SK-N-SH treated with all-trans-retinoic acid at 6 μM for 48 hours (cell line): ENCODE data around the gene PALLD.

Source experiments
- ATAC-seq: fragments of 200-7000 bp; cut with Tn5 transposase; 3 replicates; pipeline ENCODE4 v1.9.1; 2020; ENCODE audit warnings: mild to moderate bottlenecking, moderate library complexity
- ARNTL ChIP-seq: fragments of 450-650 bp; formaldehyde crosslinking; IDR thresholded peaks from 2 replicates; pipeline ENCODE4 v1.5.0; 2020; ENCODE audit warnings: low read depth, mild to moderate bottlenecking, moderate library complexity, borderline replicate concordance
- BACH2 ChIP-seq: fragments of 250-450 bp; sonication (Bioruptor Pico); IDR thresholded peaks from 2 replicates; pipeline ENCODE4 v1.9.0; 2021; ENCODE audit warnings: mild to moderate bottlenecking, borderline replicate concordance
- CSDC2 ChIP-seq: fragments of 250-450 bp; sonication (Bioruptor Pico); IDR thresholded peaks from 2 replicates; pipeline ENCODE4 v1.5.0; 2020; ENCODE audit warnings: mild to moderate bottlenecking, moderate library complexity
- ESRRG ChIP-seq: fragments of 250-450 bp; sonication (Bioruptor Pico); IDR thresholded peaks from 2 replicates; pipeline ENCODE4 v1.6.1; 2021; ENCODE audit warnings: mild to moderate bottlenecking
- ISL1 ChIP-seq: fragments of 250-450 bp; sonication (Bioruptor Pico); IDR thresholded peaks from 2 replicates; pipeline ENCODE4 v2.1.2; 2022; ENCODE audit warnings: mild to moderate bottlenecking, moderate library complexity
- OSR1 ChIP-seq: fragments of 250-450 bp; sonication (Bioruptor Pico); IDR thresholded peaks from 2 replicates; pipeline ENCODE4 v1.8.0; 2022; ENCODE audit warnings: moderate library complexity, mild to moderate bottlenecking, inconsistent platforms
- PPARA ChIP-seq: fragments of 250-450 bp; sonication (Bioruptor Pico); IDR thresholded peaks from 2 replicates; pipeline ENCODE4 v1.5.0; 2020; ENCODE audit warnings: mild to moderate bottlenecking, borderline replicate concordance
- RARB ChIP-seq: fragments of 250-450 bp; sonication (Bioruptor Pico); IDR thresholded peaks from 2 replicates; pipeline ENCODE4 v1.8.0; 2021; ENCODE audit warnings: mild to moderate bottlenecking, moderate library complexity
- SNAI2 ChIP-seq: fragments of 250-450 bp; sonication (Bioruptor Pico); IDR thresholded peaks from 2 replicates; pipeline ENCODE4 v1.5.0; 2020; ENCODE audit warnings: mild to moderate bottlenecking, moderate library complexity
- TCF4 ChIP-seq: fragments of 250-450 bp; sonication (Bioruptor Pico); IDR thresholded peaks from 2 replicates; pipeline ENCODE4 v1.8.0; 2021; ENCODE audit warnings: mild to moderate bottlenecking, moderate library complexity, borderline replicate concordance
- TOX ChIP-seq: fragments of 250-450 bp; sonication (Bioruptor Pico); IDR thresholded peaks from 2 replicates; pipeline ENCODE4 v1.8.0; 2021; ENCODE audit warnings: mild to moderate bottlenecking, moderate library complexity, borderline replicate concordance
- ZC3H10 ChIP-seq: fragments of 250-450 bp; sonication (Bioruptor Pico); IDR thresholded peaks from 2 replicates; pipeline ENCODE4 v1.5.1; 2021; ENCODE audit warnings: mild to moderate bottlenecking, moderate library complexity
- ZFP3 ChIP-seq: fragments of 250-450 bp; sonication (Bioruptor Pico); IDR thresholded peaks from 2 replicates; pipeline ENCODE4 v1.5.0; 2020; ENCODE audit warnings: mild to moderate bottlenecking, moderate library complexity
- ZFP30 ChIP-seq: fragments of 450-650 bp; formaldehyde crosslinking; IDR thresholded peaks from 2 replicates; pipeline ENCODE4 v1.5.0; 2022; ENCODE audit warnings: mild to moderate bottlenecking, moderate library complexity
- ZNF565 ChIP-seq: fragments of 450-650 bp; formaldehyde crosslinking; conservative IDR thresholded peaks from 2 replicates; pipeline ENCODE4 v1.5.0; 2020; ENCODE audit warnings: low read depth, mild to moderate bottlenecking, moderate library complexity
- ZNF70 ChIP-seq: fragments of 450-650 bp; formaldehyde crosslinking; IDR thresholded peaks from 2 replicates; pipeline ENCODE4 v1.5.0; 2020; ENCODE audit warnings: mild to moderate bottlenecking, moderate library complexity
- ZNF8 ChIP-seq: fragments of 450-650 bp; formaldehyde crosslinking; IDR thresholded peaks from 2 replicates; pipeline ENCODE4 v1.5.0; 2020; ENCODE audit warnings: mild to moderate bottlenecking, moderate library complexity
- TF ChIP-seq, protein P1 (sequence below): fragments of 250-450 bp; sonication (Bioruptor Pico); IDR thresholded peaks from 2 replicates; pipeline ENCODE4 v1.5.1; 2020; ENCODE audit warnings: low read depth, mild to moderate bottlenecking, moderate library complexity
- TF ChIP-seq, protein P2 (sequence below): fragments of 250-450 bp; sonication (Bioruptor Pico); IDR thresholded peaks from 2 replicates; pipeline ENCODE4 v1.8.0; 2020; ENCODE audit warnings: mild to moderate bottlenecking, moderate library complexity, borderline replicate concordance
- TF ChIP-seq, protein P3 (sequence below): fragments of 250-450 bp; sonication (Bioruptor Pico); IDR thresholded peaks from 2 replicates; pipeline ENCODE4 v1.8.0; 2021; ENCODE audit warnings: low read depth, mild to moderate bottlenecking, moderate library complexity, borderline replicate concordance
- TF ChIP-seq, protein P4 (sequence below): fragments of 250-450 bp; sonication (Bioruptor Pico); IDR thresholded peaks from 2 replicates; pipeline ENCODE4 v1.5.1; 2021; ENCODE audit warnings: mild to moderate bottlenecking, moderate library complexity

The PALLD gene

DNA sequence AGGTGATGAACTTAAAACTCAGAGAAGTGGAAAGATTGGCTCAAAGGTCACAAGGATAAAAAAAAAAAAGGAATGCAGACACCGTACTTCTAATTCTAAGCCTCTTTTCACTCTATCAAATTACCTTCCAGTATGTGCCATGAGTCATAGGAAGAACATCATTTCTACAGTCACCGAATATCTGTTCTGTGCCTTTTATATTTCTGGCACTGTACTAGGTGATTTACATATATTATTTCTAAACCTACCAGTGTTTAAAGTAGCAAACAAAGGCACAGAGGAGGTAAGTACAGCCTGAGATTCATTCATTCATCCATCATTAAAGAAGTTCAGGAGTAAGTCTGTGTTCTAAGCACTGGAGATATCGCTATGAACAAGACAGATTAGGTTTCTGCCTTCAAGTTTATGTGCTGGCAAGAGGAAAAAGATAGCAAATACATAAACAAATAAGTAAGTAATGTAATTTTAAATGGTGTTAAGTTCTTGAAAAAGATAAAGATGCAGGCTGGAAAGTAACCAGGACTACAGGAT lies 65.3 kb downstream of the PALLD start:
- peak; percentile 73 for ATAC-seq
- TF ChIP-seq SNAI2 (CRISPR knock-in tag) (no peak), ISL1 (CRISPR knock-in tag) (peak; percentile 61; the same call in 1 of the 2 replicates)

DNA sequence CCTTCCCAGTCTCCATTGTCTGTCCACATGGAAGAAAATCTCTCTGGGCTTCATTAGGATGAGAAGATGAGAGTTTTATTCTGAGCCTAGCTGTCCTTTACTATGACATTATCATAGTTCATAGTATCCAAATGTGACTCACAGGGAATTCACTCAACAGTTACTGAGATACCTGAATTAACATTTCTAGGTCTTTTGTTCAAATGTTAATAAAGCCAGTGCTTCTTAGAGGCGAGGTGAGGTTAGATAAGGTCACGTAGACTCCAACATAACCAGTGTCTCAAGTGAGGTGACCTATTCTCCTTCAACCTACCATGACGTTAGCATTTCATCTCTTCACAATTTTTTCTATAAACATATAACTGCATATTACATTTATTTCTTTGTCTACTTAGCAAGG lies 67.2 kb downstream of the PALLD start:
- TF ChIP-seq, protein P1, sequence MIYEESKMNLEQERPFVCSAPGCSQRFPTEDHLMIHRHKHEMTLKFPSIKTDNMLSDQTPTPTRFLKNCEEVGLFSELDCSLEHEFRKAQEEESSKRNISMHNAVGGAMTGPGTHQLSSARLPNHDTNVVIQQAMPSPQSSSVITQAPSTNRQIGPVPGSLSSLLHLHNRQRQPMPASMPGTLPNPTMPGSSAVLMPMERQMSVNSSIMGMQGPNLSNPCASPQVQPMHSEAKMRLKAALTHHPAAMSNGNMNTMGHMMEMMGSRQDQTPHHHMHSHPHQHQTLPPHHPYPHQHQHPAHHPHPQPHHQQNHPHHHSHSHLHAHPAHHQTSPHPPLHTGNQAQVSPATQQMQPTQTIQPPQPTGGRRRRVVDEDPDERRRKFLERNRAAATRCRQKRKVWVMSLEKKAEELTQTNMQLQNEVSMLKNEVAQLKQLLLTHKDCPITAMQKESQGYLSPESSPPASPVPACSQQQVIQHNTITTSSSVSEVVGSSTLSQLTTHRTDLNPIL (CRISPR knock-in tag), result no peak
- TF ChIP-seq ZNF8 (CRISPR knock-in tag) (no peak), ZC3H10 (CRISPR knock-in tag) (no peak)
- TF ChIP-seq, protein P2, sequence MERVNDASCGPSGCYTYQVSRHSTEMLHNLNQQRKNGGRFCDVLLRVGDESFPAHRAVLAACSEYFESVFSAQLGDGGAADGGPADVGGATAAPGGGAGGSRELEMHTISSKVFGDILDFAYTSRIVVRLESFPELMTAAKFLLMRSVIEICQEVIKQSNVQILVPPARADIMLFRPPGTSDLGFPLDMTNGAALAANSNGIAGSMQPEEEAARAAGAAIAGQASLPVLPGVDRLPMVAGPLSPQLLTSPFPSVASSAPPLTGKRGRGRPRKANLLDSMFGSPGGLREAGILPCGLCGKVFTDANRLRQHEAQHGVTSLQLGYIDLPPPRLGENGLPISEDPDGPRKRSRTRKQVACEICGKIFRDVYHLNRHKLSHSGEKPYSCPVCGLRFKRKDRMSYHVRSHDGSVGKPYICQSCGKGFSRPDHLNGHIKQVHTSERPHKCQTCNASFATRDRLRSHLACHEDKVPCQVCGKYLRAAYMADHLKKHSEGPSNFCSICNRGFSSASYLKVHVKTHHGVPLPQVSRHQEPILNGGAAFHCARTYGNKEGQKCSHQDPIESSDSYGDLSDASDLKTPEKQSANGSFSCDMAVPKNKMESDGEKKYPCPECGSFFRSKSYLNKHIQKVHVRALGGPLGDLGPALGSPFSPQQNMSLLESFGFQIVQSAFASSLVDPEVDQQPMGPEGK, result no peak
- TF ChIP-seq, all 23 proteins: peak for 0
- no peak for ATAC-seq

DNA sequence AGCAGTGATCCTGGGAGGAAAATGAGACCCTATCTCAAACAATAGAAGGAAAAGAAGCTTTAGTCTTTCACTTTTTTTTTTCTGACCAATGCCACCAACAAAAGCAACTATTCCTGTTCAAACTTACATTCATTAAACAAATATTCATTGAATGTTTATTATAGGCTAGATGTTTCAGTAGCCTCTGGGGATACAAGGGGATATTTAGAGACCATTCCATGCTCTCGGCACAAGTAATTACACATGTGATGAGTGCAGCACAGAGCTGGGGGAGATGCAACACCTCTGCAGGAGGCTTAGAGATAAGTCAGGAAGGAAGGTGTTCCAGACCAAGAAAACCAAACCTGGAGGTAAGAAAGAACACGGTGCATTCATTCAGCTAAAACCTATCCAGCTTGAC lies 68.3 kb downstream of the PALLD start:
- ATAC-seq, result no peak
- TF ChIP-seq OSR1 (CRISPR knock-in tag), result no peak
- TF ChIP-seq TOX (CRISPR knock-in tag), result no peak
- TF ChIP-seq TCF4 (CRISPR knock-in tag), result no peak
- no peak for TF ChIP-seq SNAI2 (CRISPR knock-in tag)
- TF ChIP-seq ESRRG (CRISPR knock-in tag), result no peak
- TF ChIP-seq CSDC2, result no peak
- TF ChIP-seq, protein P2, result no peak
- no peak for TF ChIP-seq ARNTL (CRISPR knock-in tag)
- TF ChIP-seq, all 23 proteins: peak for 0

DNA sequence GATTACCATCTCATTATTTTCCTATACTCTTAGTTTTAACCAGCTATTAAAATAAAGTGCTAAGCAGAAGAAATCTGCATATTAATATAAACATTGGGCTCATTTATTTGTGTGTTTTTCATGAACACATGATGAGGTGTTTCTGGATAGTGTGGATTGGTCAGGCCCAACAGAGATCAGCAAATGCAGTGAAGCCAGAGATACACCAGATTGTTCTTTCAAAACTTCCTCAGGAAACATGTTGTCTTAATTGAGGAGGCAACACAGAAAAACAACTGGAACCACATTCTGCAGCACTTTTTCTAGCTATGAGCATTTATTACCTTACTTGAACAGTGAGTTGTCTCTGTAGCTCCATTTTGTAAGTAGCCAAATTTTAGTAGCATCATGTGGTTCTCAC lies 69.9 kb downstream of the PALLD start:
- TF ChIP-seq ARNTL (CRISPR knock-in tag) (no peak), ZNF70 (CRISPR knock-in tag) (no peak), ZFP30 (CRISPR knock-in tag) (no peak), ZC3H10 (CRISPR knock-in tag) (no peak), ZFP3 (CRISPR knock-in tag) (no peak), TCF4 (CRISPR knock-in tag) (no peak), RARB (CRISPR knock-in tag) (no peak), ZNF565 (no peak), OSR1 (CRISPR knock-in tag) (no peak), BACH2 (CRISPR knock-in tag) (no peak), TOX (CRISPR knock-in tag) (no peak), CSDC2 (no peak), PPARA (no peak), ISL1 (CRISPR knock-in tag) (no peak), SNAI2 (CRISPR knock-in tag) (no peak), ZNF8 (CRISPR knock-in tag) (no peak)
- TF ChIP-seq, protein P2, result no peak
- TF ChIP-seq, protein P3, sequence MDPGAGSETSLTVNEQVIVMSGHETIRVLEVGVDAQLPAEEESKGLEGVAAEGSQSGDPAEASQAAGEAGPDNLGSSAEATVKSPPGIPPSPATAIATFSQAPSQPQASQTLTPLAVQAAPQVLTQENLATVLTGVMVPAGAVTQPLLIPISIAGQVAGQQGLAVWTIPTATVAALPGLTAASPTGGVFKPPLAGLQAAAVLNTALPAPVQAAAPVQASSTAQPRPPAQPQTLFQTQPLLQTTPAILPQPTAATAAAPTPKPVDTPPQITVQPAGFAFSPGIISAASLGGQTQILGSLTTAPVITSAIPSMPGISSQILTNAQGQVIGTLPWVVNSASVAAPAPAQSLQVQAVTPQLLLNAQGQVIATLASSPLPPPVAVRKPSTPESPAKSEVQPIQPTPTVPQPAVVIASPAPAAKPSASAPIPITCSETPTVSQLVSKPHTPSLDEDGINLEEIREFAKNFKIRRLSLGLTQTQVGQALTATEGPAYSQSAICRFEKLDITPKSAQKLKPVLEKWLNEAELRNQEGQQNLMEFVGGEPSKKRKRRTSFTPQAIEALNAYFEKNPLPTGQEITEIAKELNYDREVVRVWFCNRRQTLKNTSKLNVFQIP (CRISPR knock-in tag), result no peak
- TF ChIP-seq, protein P4, sequence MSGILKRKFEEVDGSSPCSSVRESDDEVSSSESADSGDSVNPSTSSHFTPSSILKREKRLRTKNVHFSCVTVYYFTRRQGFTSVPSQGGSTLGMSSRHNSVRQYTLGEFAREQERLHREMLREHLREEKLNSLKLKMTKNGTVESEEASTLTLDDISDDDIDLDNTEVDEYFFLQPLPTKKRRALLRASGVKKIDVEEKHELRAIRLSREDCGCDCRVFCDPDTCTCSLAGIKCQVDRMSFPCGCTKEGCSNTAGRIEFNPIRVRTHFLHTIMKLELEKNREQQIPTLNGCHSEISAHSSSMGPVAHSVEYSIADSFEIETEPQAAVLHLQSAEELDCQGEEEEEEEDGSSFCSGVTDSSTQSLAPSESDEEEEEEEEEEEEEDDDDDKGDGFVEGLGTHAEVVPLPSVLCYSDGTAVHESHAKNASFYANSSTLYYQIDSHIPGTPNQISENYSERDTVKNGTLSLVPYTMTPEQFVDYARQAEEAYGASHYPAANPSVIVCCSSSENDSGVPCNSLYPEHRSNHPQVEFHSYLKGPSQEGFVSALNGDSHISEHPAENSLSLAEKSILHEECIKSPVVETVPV (CRISPR knock-in tag), result no peak
- TF ChIP-seq, protein P1 (CRISPR knock-in tag), result no peak
- TF ChIP-seq, all 23 proteins: peak for 0
- no peak for ATAC-seq
